Mononuclear cell (primary cell): ENCODE data around the gene ARID1B. TPM values are rescaled to one million over a fixed set of nuclear protein-coding genes. Genes with fewer than 3 reads are reported as not detected.

Experiments used
- H3K27me3 ChIP-seq: 2 replicates; pipeline ENCODE4 v1.6.0; 2011; ENCODE audit warnings: low read length, control low read depth; ENCODE audit not compliant: insufficient read depth
- H3K4me1 ChIP-seq: 2 replicates; pipeline ENCODE4 v1.5.1; 2011; ENCODE audit warnings: mild to moderate bottlenecking, low read length, control low read depth; ENCODE audit not compliant: insufficient read depth
- H3K4me3 ChIP-seq: 2 replicates; pipeline ENCODE4 v1.5.1; 2011; ENCODE audit warnings: mild to moderate bottlenecking, low read length, moderate library complexity
- H3K9me3 ChIP-seq: 2 replicates; pipeline ENCODE4 v1.5.1; 2011; ENCODE audit warnings: low read depth, mild to moderate bottlenecking, control low read depth, low read length
- total RNA-seq: library from RNA; depleted of rRNA; stranded (reverse); fragments of >200 nt; gene quantifications from one replicate; pipeline ENCODE4 v1.2.3, GENCODE V29; 2012

The ARID1B gene
- total RNA-seq, 1 donor = 107 TPM

- no peaks in the 10 kb centered on the region for H3K9me3 ChIP-seq
- H3K27me3 ChIP-seq = no peaks in the 10 kb centered on the region
- H3K4me3 ChIP-seq = no peak overlapping the region
- peaks cover 13% of the 10 kb centered on the region for H3K4me1 ChIP-seq
Measured at GRCh38 chr6:157060440-157060952, 283.3 kb downstream of the ARID1B start.

- H3K9me3 ChIP-seq = no peaks in the 10 kb centered on the region
- no peak overlapping the region for H3K4me3 ChIP-seq
- H3K4me1 ChIP-seq = peaks cover 8% of the 10 kb centered on the region
- no peaks in the 10 kb centered on the region for H3K27me3 ChIP-seq
Measured at GRCh38 chr6:157061770-157062594, 284.8 kb downstream of the ARID1B start.

GRCh38 chr6:157063176-157063905 lies 286.2 kb downstream of the ARID1B start:
- Histone ChIP-seq H3K27me3 (no peaks in the 10 kb centered on the region), H3K4me3 (no peak overlapping the region)

GRCh38 chr6:157063923-157064322 lies 286.7 kb downstream of the ARID1B start:
- Histone ChIP-seq H3K4me1 (peaks cover 13% of the 10 kb centered on the region), H3K9me3 (no peaks in the 10 kb centered on the region), H3K4me3 (no peak overlapping the region), H3K27me3 (no peaks in the 10 kb centered on the region)

More at GRCh38 chr6:157063176-157063905, 286.2 kb downstream of the ARID1B start:
- H3K9me3 ChIP-seq = no peaks in the 10 kb centered on the region
- H3K4me1 ChIP-seq = peaks cover 13% of the 10 kb centered on the region

GRCh38 chr6:157064502-157064901 lies 287.3 kb downstream of the ARID1B start:
- Histone ChIP-seq H3K27me3 (no peaks in the 10 kb centered on the region), H3K4me1 (peaks cover 13% of the 10 kb centered on the region), H3K4me3 (no peak overlapping the region), H3K9me3 (no peaks in the 10 kb centered on the region)

GRCh38 chr6:157065366-157065765 lies 288.2 kb downstream of the ARID1B start:
- Histone ChIP-seq H3K9me3 (no peaks in the 10 kb centered on the region), H3K4me3 (no peak overlapping the region), H3K4me1 (peaks cover 8% of the 10 kb centered on the region), H3K27me3 (no peaks in the 10 kb centered on the region)

GRCh38 chr6:157066781-157067491 lies 289.8 kb downstream of the ARID1B start:
- no peaks in the 10 kb centered on the region for H3K9me3 ChIP-seq
- H3K4me1 ChIP-seq = peaks cover 8% of the 10 kb centered on the region
- no peak overlapping the region for H3K4me3 ChIP-seq
- no peaks in the 10 kb centered on the region for H3K27me3 ChIP-seq

- H3K27me3 ChIP-seq = no peaks in the 10 kb centered on the region
- no peaks in the 10 kb centered on the region for H3K9me3 ChIP-seq
- no peak overlapping the region for H3K4me3 ChIP-seq
- peaks cover 8% of the 10 kb centered on the region for H3K4me1 ChIP-seq
Measured at GRCh38 chr6:157067507-157067906, 290.3 kb downstream of the ARID1B start.

GRCh38 chr6:157068691-157069324 lies 291.6 kb downstream of the ARID1B start:
- Histone ChIP-seq H3K9me3 (no peaks in the 10 kb centered on the region), H3K27me3 (no peaks in the 10 kb centered on the region), H3K4me1 (peaks cover 8% of the 10 kb centered on the region), H3K4me3 (no peak overlapping the region)

- Histone ChIP-seq H3K4me3 (no peak overlapping the region), H3K27me3 (no peaks in the 10 kb centered on the region), H3K9me3 (no peaks in the 10 kb centered on the region), H3K4me1 (peaks cover 6% of the 10 kb centered on the region)
Measured at GRCh38 chr6:157069585-157069984, 292.4 kb downstream of the ARID1B start.

- Histone ChIP-seq H3K4me1 (peaks cover 6% of the 10 kb centered on the region), H3K27me3 (no peaks in the 10 kb centered on the region), H3K9me3 (no peaks in the 10 kb centered on the region), H3K4me3 (no peak overlapping the region)
Measured at GRCh38 chr6:157070403-157071107, 293.4 kb downstream of the ARID1B start.

- no peaks in the 10 kb centered on the region for H3K27me3 ChIP-seq
- H3K4me1 ChIP-seq = peaks cover 7% of the 10 kb centered on the region
- H3K9me3 ChIP-seq = no peaks in the 10 kb centered on the region
- no peak overlapping the region for H3K4me3 ChIP-seq
Measured at GRCh38 chr6:157072128-157072527, 294.9 kb downstream of the ARID1B start.

GRCh38 chr6:157073596-157073995 lies 296.4 kb downstream of the ARID1B start:
- no peak overlapping the region for H3K4me3 ChIP-seq
- peaks cover 4% of the 10 kb centered on the region for H3K4me1 ChIP-seq
- no peaks in the 10 kb centered on the region for H3K27me3 ChIP-seq
- no peaks in the 10 kb centered on the region for H3K9me3 ChIP-seq

- peaks cover 9% of the 10 kb centered on the region for H3K4me1 ChIP-seq
- no peaks in the 10 kb centered on the region for H3K27me3 ChIP-seq
- no peak overlapping the region for H3K4me3 ChIP-seq
- H3K9me3 ChIP-seq = no peaks in the 10 kb centered on the region
Measured at GRCh38 chr6:157074969-157075368, 297.8 kb downstream of the ARID1B start.
